ENCODE results near the gene FAM221A. TPM values are rescaled to one million over a fixed set of nuclear protein-coding genes. Genes with fewer than 3 reads are reported as not detected.
"Not testable (repeated sequence)": the region's sequence is repeated elsewhere in the genome, so short reads cannot be mapped to it uniquely, and the experiment has no call there.

The FAM221A gene, protein sequence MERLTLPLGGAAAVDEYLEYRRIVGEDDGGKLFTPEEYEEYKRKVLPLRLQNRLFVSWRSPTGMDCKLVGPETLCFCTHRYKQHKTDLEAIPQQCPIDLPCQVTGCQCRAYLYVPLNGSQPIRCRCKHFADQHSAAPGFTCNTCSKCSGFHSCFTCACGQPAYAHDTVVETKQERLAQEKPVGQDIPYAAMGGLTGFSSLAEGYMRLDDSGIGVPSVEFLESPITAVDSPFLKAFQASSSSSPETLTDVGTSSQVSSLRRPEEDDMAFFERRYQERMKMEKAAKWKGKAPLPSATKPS
- 0.63 and 1.6 TPM in 2 replicates for total RNA-seq (2014; rRNA removed; shearing (Covaris generic); ENCODE audit: low replicate concordance)

DNA sequence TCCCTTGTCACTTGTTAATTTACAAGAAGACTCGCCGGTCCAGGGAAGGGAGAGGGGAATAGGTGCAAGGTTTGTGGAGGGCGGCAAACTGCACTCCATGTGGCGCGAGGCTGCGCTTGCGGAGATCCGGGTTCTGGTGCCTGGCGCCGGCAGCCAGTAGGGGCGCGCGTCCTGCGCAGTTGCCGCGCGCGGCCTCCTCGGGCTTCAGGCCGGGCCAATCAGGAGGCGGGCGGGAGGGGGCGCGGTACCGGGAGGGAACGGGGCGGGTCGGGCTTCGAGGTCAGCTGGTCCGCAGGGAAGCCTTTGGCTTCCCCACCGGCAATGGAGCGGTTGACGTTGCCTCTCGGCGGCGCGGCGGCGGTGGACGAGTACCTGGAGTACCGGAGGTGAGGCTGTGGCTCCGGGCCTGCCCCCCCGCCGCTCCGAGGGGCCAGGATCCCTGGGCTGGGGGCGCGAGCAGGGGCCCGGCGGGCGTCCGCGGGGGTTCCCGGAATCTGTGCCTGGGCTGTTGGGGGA lies at the start of gene FAM221A:
Gene FAM221A (plus strand): TSS at position 302 of the 516 bp plus-strand sequence. CDS start 20 bp downstream, at position 322.
- DNase-seq, result peak; percentile 75
- peak within 1 kb of the TSS; percentile 49 for H3K4me3 ChIP-seq
- no peaks in the 10 kb centered on the region for H3K9me3 ChIP-seq
- H3K27me3 ChIP-seq, result no peaks in the 10 kb centered on the region
- H3K36me3 ChIP-seq, result no peaks in the 10 kb centered on the region

GRCh38 chr7:23633417-23633816 lies 46.6 kb upstream of the FAM221A start:
- H3K27me3 ChIP-seq, result no peaks in the 10 kb centered on the region
- no peak for DNase-seq
- no peaks in the 10 kb centered on the region for H3K36me3 ChIP-seq
- no peak overlapping the region for H3K4me3 ChIP-seq
- H3K9me3 ChIP-seq, result no peaks in the 10 kb centered on the region

DNA sequence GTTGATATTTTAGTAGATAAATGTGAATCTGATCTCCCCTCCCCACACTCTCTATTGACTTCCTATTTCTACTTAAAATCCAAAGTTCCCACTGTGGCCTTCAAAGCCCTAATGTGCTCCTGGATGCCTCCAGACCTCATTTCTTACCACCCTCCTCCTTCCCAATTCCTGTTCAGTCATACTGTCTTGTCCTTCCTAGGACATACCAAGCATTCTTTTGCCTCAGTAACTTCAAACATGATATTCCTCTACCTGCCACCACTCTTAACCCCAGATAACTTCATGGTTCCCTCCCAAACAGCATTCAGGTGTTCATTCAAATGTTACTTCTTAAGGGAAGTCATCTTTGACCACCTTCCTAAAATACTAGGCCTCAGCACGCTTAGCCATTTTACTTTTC lies 34.2 kb upstream of the FAM221A start:
- Histone ChIP-seq H3K4me3 (no peak overlapping the region), H3K27me3 (no peaks in the 10 kb centered on the region), H3K36me3 (no peaks in the 10 kb centered on the region), H3K9me3 (no peaks in the 10 kb centered on the region)
- no peak for DNase-seq

GRCh38 chr7:23653942-23654341 lies 26.1 kb upstream of the FAM221A start:
- no peak overlapping the region for H3K4me3 ChIP-seq
- no peak for DNase-seq

GRCh38 chr7:23654508-23654907 lies 25.5 kb upstream of the FAM221A start:
- H3K4me3 ChIP-seq, result no peak overlapping the region
- peaks cover 7% of the 10 kb centered on the region for H3K9me3 ChIP-seq
- no peaks in the 10 kb centered on the region for H3K36me3 ChIP-seq
- no peak for DNase-seq
- no peaks in the 10 kb centered on the region for H3K27me3 ChIP-seq

More at GRCh38 chr7:23653942-23654341, 26.1 kb upstream of the FAM221A start:
- peaks cover 7% of the 10 kb centered on the region for H3K9me3 ChIP-seq
- no peaks in the 10 kb centered on the region for H3K27me3 ChIP-seq
- H3K36me3 ChIP-seq, result no peaks in the 10 kb centered on the region

DNA sequence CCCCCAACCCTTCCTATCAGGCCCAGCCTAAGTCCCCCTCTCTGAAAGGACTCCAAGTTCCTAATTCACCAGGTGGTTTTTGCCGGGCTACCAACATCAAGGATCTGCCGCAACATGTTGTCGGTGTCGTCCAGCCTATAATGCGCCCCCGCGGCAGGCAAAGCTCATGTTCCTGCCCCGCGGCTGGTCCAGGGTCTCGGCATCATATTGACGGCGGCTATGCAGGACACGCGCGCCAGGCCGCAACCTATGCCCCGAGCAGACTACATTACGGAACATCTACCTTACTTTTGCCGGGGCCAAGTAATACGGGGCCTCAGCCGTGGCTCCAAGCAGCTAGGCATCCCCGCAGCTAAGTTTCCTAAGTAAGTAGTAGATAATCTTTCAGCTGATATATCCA lies 24.6 kb upstream of the FAM221A start:
- H3K36me3 ChIP-seq, result no peaks in the 10 kb centered on the region
- H3K9me3 ChIP-seq, result peaks cover 7% of the 10 kb centered on the region
- no peaks in the 10 kb centered on the region for H3K27me3 ChIP-seq
- no peak overlapping the region for H3K4me3 ChIP-seq
- DNase-seq, result no peak

DNA sequence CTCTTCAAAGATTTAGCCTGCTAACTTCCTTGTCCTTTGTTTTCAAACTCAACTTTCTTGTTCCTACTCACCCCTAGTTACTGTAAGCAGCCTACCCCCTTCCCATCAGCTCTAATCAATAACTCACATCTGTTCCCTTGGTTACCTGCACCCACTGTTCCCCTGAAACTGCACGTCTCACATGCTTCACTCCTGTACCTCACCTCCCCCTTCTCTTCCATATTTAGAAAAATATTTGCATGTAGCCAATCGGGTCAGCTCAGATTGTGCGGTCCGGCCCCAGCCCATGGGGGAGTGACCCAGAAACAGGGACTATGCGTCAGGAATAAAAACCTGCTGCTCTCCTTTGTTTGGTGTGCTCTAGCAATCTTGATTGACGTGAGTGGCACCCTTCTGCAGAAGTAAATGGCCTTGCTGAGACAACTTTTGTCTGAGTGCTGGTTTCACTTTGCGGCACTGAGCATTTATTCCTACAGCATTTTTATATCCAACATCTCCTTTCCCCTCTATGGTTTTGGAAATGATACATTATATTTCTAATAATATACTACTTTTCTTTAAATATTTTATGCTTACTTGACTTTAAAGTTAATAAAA lies 21.1 kb upstream of the FAM221A start:
- H3K9me3 ChIP-seq, result peaks cover 4% of the 10 kb centered on the region
- no peaks in the 10 kb centered on the region for H3K27me3 ChIP-seq
- DNase-seq, result no peak
- H3K4me3 ChIP-seq, result no peak overlapping the region
- no peaks in the 10 kb centered on the region for H3K36me3 ChIP-seq

DNA sequence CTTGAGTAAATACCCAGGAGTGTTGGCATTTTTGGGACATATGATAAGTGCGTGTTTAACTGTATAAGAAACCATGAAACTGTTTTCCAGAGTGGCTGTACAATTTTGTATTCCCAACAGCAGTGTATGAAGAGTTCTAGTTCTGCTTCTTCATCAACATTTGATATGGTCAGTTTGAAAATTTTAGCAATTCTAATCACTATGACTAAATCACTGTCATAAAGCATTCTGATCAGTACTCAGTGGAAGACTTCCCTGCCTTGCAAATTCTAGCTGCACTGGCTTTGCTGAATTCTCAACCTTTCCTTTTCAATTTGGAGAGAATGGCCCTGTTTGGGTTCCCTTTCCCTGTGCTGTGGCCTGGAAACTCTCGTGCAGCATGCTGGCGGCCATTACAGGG lies 18.6 kb upstream of the FAM221A start:
- no peaks in the 10 kb centered on the region for H3K36me3 ChIP-seq
- DNase-seq, result no peak
- H3K9me3 ChIP-seq, result no peaks in the 10 kb centered on the region
- no peaks in the 10 kb centered on the region for H3K27me3 ChIP-seq
- no peak overlapping the region for H3K4me3 ChIP-seq

- H3K27me3 ChIP-seq, result no peaks in the 10 kb centered on the region
- DNase-seq, result peak; percentile 7
- H3K9me3 ChIP-seq, result no peaks in the 10 kb centered on the region
- no peaks in the 10 kb centered on the region for H3K36me3 ChIP-seq
- H3K4me3 ChIP-seq, result no peak overlapping the region
Observed at GRCh38 chr7:23662124-23662983, 17.6 kb upstream of the FAM221A start.

- DNase-seq, result no peak
- Histone ChIP-seq H3K4me3 (no peak overlapping the region), H3K27me3 (no peaks in the 10 kb centered on the region), H3K9me3 (no peaks in the 10 kb centered on the region), H3K36me3 (no peaks in the 10 kb centered on the region)
Observed at GRCh38 chr7:23662984-23663313, 17.1 kb upstream of the FAM221A start.

GRCh38 chr7:23664122-23664521 lies 15.9 kb upstream of the FAM221A start:
- no peak for DNase-seq
- no peak overlapping the region for H3K4me3 ChIP-seq
- H3K27me3 ChIP-seq, result no peaks in the 10 kb centered on the region
- no peaks in the 10 kb centered on the region for H3K36me3 ChIP-seq
- H3K9me3 ChIP-seq, result no peaks in the 10 kb centered on the region

- Histone ChIP-seq H3K9me3 (no peaks in the 10 kb centered on the region), H3K36me3 (no peaks in the 10 kb centered on the region), H3K4me3 (no peak overlapping the region), H3K27me3 (no peaks in the 10 kb centered on the region)
- DNase-seq, result no peak
Observed at GRCh38 chr7:23672033-23672432, 8.0 kb upstream of the FAM221A start.

- H3K9me3 ChIP-seq, result no peaks in the 10 kb centered on the region
- H3K27me3 ChIP-seq, result no peaks in the 10 kb centered on the region
- peak; percentile 8 for DNase-seq
- no peaks in the 10 kb centered on the region for H3K36me3 ChIP-seq
- peak overlapping the region; percentile 49 for H3K4me3 ChIP-seq
Observed at GRCh38 chr7:23680414-23681405, 711 bp downstream of the FAM221A start.

DNA sequence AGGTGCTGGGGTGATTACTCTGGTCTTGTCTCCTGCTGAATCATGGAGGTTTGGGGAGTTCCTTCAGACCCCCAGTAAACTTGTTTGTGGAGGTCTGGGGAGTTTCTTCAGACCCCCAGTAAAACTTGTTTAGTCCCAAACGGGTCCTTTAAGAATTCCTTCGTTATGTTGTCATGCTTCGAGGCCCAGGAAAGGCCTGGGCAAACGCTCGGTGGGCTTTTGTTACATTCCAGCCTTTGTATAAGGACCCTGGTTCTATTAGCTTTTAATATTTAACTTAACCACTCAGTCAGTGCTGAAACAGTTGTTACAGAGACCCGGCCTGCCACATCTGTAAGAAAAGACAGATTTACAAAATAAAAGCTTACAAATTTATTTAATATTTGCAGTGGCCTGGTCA lies 4.0 kb downstream of the FAM221A start:
- not testable (repeated sequence) for H3K9me3 ChIP-seq, H3K27me3 ChIP-seq, H3K36me3 ChIP-seq, DNase-seq, H3K4me3 ChIP-seq

DNA sequence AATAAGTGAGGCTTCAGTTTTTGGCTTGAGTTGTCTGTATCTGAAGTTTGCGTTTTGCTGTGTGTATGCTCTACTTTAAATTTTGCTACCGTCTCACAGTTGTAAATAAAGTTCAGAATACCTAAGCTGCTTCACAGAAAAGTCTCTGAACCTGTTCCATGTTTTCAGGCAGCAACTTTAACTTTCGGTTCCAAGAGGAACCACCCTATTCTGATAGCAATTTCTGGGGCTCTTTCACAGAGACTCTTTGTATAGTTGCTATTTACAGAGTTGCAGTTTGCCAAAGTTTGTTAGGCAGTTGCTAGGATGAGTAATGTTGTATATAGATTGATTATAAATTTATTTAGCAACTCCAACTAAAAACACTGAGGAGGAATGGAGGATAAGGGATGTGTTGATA lies 5.7 kb downstream of the FAM221A start:
- Histone ChIP-seq H3K4me3 (no peak overlapping the region), H3K36me3 (no peaks in the 10 kb centered on the region), H3K27me3 (no peaks in the 10 kb centered on the region), H3K9me3 (no peaks in the 10 kb centered on the region)
- no peak for DNase-seq

GRCh38 chr7:23687011-23687410 lies 7.0 kb downstream of the FAM221A start:
- peak; percentile 49 for DNase-seq
- no peaks in the 10 kb centered on the region for H3K36me3 ChIP-seq
- H3K4me3 ChIP-seq, result no peak overlapping the region
- no peaks in the 10 kb centered on the region for H3K9me3 ChIP-seq
- H3K27me3 ChIP-seq, result no peaks in the 10 kb centered on the region
